AG09309 (cell line): ENCODE results near the gene SFXN3.

Experiments
- DNase-seq: peaks from one replicate; pipeline ENCODE4 v3.0.0-alpha.2; 2010; ENCODE audit warnings: low read depth
- H3K4me3 ChIP-seq: 2 replicates; pipeline ENCODE4 v1.5.1; 2011; ENCODE audit warnings: mild to moderate bottlenecking, low read depth, low read length, moderate library complexity; ENCODE audit not compliant: control insufficient read depth
- CTCF ChIP-seq: IDR thresholded peaks from 2 replicates; pipeline ENCODE4 v1.5.1; 2011; ENCODE audit warnings: mild to moderate bottlenecking, low read depth, low read length, inconsistent platforms; ENCODE audit not compliant: insufficient read depth, control insufficient read depth; ENCODE audit errors: missing control alignments

SFXN3 gene

DNA sequence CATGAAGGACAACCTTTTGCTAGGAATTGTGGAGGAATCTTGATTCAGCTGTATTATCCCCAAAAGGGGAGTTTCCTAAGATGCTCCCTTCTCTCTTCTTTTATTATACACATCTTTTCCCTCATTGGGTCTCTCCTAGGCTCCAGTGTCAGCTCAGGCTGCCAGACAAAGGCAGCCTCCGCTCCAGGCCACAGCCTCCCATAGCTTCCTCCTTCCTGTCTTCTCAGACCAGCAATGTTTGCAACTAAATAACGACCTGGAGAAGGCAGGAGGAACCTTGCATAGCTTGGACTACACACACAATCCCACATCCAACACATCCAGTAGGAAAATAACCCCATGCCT is 12.3 kb downstream of the SFXN3 start:
- peak overlapping the region; percentile 44 for H3K4me3 ChIP-seq
- TF ChIP-seq CTCF = no peak
- DNase-seq = no peak

DNA sequence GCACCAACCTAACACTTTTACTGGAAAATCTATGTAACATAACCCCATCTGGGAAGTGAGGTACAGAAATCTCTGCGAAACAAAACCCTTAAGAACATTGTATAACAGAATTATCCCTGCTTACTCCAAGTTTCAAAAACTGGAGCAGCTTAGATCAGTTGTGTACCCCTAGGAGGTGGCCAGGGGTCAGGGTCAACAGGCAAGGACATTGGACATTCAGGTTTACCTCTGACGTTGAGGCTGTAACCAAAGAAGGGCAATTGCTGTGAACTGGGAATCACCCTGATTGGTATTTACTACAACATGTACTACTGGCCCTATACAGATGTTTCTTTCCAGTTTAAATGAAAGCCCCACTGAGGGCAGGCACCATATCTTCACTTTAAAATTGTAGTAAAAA is 13.1 kb downstream of the SFXN3 start:
- no peak overlapping the region for H3K4me3 ChIP-seq
- TF ChIP-seq CTCF = no peak
- DNase-seq = no peak

DNA sequence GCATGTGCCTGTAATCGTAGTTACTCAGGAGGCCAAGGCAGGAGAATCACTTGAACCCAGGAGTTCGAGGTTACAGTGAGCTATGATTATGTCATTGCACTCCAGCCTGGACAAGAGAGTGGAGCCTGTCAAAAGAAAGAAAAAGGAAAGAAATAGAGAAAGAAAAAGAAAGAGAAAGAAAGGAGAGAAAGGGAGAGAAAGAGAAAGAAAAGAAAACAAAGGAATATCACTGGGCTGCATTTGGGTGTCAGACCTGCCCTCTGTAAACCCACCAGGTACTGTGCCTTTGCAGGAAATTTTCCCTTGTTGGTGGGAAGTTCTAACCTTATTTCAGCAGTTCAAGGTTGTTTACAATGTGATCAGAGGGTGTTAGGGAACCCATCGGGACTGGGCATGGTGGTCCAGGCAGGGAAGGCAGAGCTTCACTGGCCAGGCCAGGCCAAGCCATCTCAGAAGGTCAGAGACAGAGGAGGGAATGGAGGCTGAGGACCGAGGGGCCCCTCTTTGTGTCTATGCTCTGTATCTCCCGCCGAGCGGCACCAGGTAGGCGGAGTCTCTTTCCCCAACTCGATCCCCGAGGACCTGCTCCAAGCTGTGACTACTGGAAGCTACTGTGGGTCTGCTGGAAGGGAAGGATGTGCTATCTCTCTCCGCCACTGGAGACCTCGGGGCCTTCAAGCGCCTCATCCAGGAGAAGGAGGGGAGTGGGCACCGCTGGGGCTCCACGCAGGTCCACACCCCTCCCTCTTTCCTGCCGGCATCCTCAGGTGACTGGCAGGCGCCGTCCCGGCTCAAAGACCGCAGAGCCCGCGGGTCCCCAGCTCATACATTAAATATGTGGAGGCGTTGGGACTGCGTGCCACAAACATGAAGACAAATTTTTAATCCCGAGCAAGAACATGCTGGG is 15.6 kb downstream of the SFXN3 start:
- no peak for TF ChIP-seq CTCF
- H3K4me3 ChIP-seq = no peak overlapping the region
- no peak for DNase-seq

DNA sequence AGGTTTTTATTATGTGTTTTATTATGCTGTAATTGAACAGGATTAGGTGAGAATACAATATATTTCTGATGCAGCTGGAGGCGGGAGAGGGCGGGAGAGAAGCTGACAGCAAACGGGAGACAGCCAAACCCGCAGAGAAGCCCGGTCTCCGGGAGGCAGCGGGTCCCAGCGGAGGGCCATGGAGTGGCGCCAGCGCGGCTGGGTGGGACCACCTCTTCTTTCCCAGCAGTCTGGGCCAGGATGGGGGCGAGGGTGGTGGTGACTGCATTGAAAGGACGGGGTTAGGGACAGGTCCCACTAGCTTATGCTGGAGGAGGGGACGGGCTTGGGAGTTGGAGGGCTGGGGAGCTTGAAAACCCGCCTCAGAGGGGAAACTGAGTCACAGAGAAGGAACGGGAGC is 16.2 kb downstream of the SFXN3 start:
- no peak overlapping the region for H3K4me3 ChIP-seq
- no peak for DNase-seq
- no peak for TF ChIP-seq CTCF

GRCh38 chr10:101047961-101048892 is 17.2 kb downstream of the SFXN3 start:
- no peak for TF ChIP-seq CTCF
- no peak for DNase-seq
- H3K4me3 ChIP-seq = no peak overlapping the region

DNA sequence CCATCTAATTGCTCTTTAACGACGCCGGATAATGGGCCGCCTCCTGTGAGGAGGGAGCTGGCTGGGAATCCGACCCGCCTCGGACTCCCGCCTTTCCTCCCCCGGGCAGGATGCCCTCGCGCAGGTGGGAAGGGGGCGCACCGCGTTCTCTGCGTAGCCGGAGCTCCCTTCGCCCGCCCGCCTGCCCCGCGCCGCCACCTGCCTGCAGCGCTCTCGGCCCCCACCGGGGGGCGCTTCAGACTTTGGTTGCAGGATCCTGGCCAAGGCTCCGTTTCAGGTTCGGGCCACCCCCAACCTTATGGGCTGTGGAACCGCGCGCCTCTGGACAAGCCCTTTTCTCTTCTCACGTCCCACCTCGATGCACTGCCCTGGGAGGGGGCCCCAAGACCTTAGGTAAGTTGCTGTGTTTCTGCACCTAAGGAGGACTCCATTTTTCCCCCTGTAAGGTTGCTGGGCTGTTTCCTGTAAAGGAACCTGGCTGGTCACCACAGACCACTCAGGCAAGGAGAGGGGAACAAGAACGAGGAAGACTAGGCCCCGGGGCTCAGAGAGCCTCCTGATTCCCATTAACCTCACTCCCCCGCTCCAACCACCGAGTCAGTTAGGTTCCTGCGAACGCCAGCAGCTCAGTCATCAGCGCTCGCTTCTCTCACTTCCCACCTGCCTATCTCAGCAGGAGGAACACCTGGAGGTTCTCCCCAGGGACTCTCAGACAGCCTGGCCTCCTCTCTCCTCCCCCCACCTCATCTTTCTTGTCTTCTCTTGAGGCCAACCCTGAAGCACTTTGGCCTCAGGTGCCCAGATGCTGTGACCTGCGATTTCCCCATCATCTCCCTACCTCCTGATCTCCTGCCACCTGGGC is 19.4 kb downstream of the SFXN3 start:
- peak overlapping the region; percentile 6 for H3K4me3 ChIP-seq
- TF ChIP-seq CTCF = peak; percentile 77
- no peak for DNase-seq
